A549 (cell line): ENCODE measurements around the gene CLMN. TPM values are rescaled to one million over a fixed set of nuclear protein-coding genes. Genes with fewer than 3 reads are reported as not detected.
A peak's percentile ranks its signal among the peaks of the same experiment; 100 is the strongest.

Source experiments
- ATAC-seq, 2 experiments: fragments of 200-7000 bp in 1 of 2; fragments of >200 bp in 1 of 2; cut with Nextera tagmentation in 1 of 2; cut with Tn5 transposase in 1 of 2; 3 replicates each; pipeline versions ENCODE4 v1.8.0 to v1.9.1; 2018 to 2020; ENCODE audit warnings: mild to moderate bottlenecking in 1 of 2, moderate library complexity in 1 of 2
- CTCF ChIA-PET: fragments of 300-600 bp; sonication (Branson Sonifier 250); formaldehyde crosslinking; extraction: SDS; loops from one replicate; lab custom pipeline; 2021; ENCODE audit warnings: antibody characterized with exemption, inconsistent platforms; lab: Yijun Ruan, JAX
- POLR2A ChIA-PET: fragments of 350-600 bp; formaldehyde crosslinking; extraction: SDS; loops from one replicate; lab custom pipeline; 2021; ENCODE audit warnings: antibody characterized with exemption, inconsistent platforms; lab: Yijun Ruan, JAX
- DNase-seq, 2 experiments: peaks; one replicate each; pipeline versions ENCODE4 v3.0.0 to v3.0.0-alpha.2; 2011 to 2016; ENCODE audit warnings: low read depth in 1 of 2, low spot score in 1 of 2
- FAIRE-seq: peaks from 2 replicates; lab custom pipeline; 2011; peaks lifted over from hg19 to GRCh38; lab: Jason Lieb, UNC
- H3K27ac ChIP-seq, 2 experiments: fragments of >200 bp; sonication (Bioruptor Twin); formaldehyde crosslinking; 3 replicates each; pipeline ENCODE4 v1.5.1; 2016 to 2017
- H3K4me1 ChIP-seq: fragments of >200 bp; sonication (Bioruptor Twin); formaldehyde crosslinking; 3 replicates; pipeline ENCODE4 v1.6.1; 2016
- H3K4me2 ChIP-seq: fragments of >200 bp; sonication (Bioruptor Twin); formaldehyde crosslinking; 3 replicates; pipeline ENCODE4 v1.6.1; 2016
- H3K4me3 ChIP-seq: fragments of >200 bp; sonication (Bioruptor Twin); formaldehyde crosslinking; 3 replicates; pipeline ENCODE4 v1.5.1; 2016
- H3K9me3 ChIP-seq: fragments of >200 bp; sonication (Bioruptor Twin); formaldehyde crosslinking; 3 replicates; pipeline ENCODE4 v1.6.1; 2016
- BCL3 ChIP-seq: fragments of >200 bp; sonication (Bioruptor Twin); formaldehyde crosslinking; IDR thresholded peaks from 3 replicates; pipeline ENCODE4 v1.6.1; 2016
- CHD4 ChIP-seq: fragments of 200-600 bp; sonication (generic); IDR thresholded peaks from 2 replicates; pipeline ENCODE4 v1.6.1; 2016; ENCODE audit warnings: antibody characterized with exemption, mild to moderate bottlenecking, borderline replicate concordance
- E2F6 ChIP-seq: IDR thresholded peaks from 2 replicates; pipeline ENCODE4 v1.6.1; 2012; ENCODE audit warnings: low read depth, borderline replicate concordance
- EP300 ChIP-seq, 2 experiments: fragments of >200 bp; sonication (Bioruptor Twin); formaldehyde crosslinking; IDR thresholded peaks; 2 replicates in 1 of 2; 3 replicates in 1 of 2; pipeline ENCODE4 v1.6.1; 2016 to 2017
- FOSB ChIP-seq: fragments of 250-450 bp; sonication (Bioruptor Pico); IDR thresholded peaks from 2 replicates; pipeline ENCODE4 v1.5.0; 2020; ENCODE audit warnings: mild to moderate bottlenecking, moderate library complexity
- FOSL2 ChIP-seq, 2 experiments: fragments of 450-650 bp in 1 of 2; fragments of >200 bp in 1 of 2; sonication (Bioruptor Twin) in 1 of 2; formaldehyde crosslinking; IDR thresholded peaks; 2 replicates each; pipeline versions ENCODE4 v1.5.0 to v1.6.1; 2016 to 2020; ENCODE audit warnings: mild to moderate bottlenecking in 1 of 2, moderate library complexity in 1 of 2
- GATA3 ChIP-seq: IDR thresholded peaks from 2 replicates; pipeline ENCODE4 v1.6.1; 2012; ENCODE audit warnings: borderline replicate concordance
- HOXB5 ChIP-seq: fragments of 250-450 bp; sonication (Bioruptor Pico); IDR thresholded peaks from 2 replicates; pipeline ENCODE4 v1.5.0; 2020; ENCODE audit warnings: mild to moderate bottlenecking, moderate library complexity
- KDM1A ChIP-seq: fragments of 200-600 bp; sonication (generic); IDR thresholded peaks from 2 replicates; pipeline ENCODE4 v1.6.1; 2016; ENCODE audit warnings: low read depth, mild to moderate bottlenecking
- PHF8 ChIP-seq: fragments of 200-600 bp; sonication (generic); IDR thresholded peaks from 2 replicates; pipeline ENCODE4 v1.6.1; 2016; ENCODE audit warnings: low read depth, mild to moderate bottlenecking, antibody characterized with exemption, moderate library complexity, borderline replicate concordance
- RAD21 ChIP-seq, 2 experiments: fragments of >200 bp in 1 of 2; sonication (Bioruptor Twin) in 1 of 2; formaldehyde crosslinking in 1 of 2; IDR thresholded peaks in 1 of 2; conservative IDR thresholded peaks in 1 of 2; 2 replicates in 1 of 2; 3 replicates in 1 of 2; pipeline ENCODE4 v1.6.1; 2012 to 2018; ENCODE audit warnings: inconsistent platforms in 1 of 2
- RARB ChIP-seq: fragments of 250-450 bp; sonication (Bioruptor Pico); IDR thresholded peaks from 2 replicates; pipeline ENCODE4 v1.8.0; 2021; ENCODE audit warnings: mild to moderate bottlenecking, moderate library complexity
- RCOR1 ChIP-seq: fragments of 150-350 bp; IDR thresholded peaks from 2 replicates; pipeline ENCODE4 v1.6.1; 2014; ENCODE audit warnings: antibody characterized with exemption, low read length, low read depth
- whole genome bisulfite sequencing: methylation state at CpG from one replicate; pipeline ENCODE4 v1.1.6; 2017; ENCODE audit errors: missing lambda C conversion rate; 5-methylcytosine and 5-hydroxymethylcytosine counted together
- polyA plus RNA-seq, 4 experiments: library from polyadenylated mRNA; depleted of rRNA in 3 of 4; stranded (reverse); fragments of >200 nt; fragmentation: RNase III in 1 of 4; extraction: RNeasy Plus Mini Kit Qiagen cat#74134 plus additional on column Dnase treatment in 1 of 4; gene quantifications; 2 replicates in 3 of 4; 3 replicates in 1 of 4; pipeline ENCODE4 v1.2.3, GENCODE V29; 2011 to 2017
- TF ChIP-seq, protein P1 (sequence below): fragments of >200 bp; sonication (Bioruptor Twin); formaldehyde crosslinking; IDR thresholded peaks from 2 replicates; pipeline ENCODE4 v1.6.1; 2016
- TF ChIP-seq, protein P2 (sequence below): fragments of 450-650 bp; IDR thresholded peaks from 2 replicates; pipeline ENCODE4 v1.6.1; 2014; ENCODE audit warnings: antibody characterized with exemption

The CLMN gene
- polyA plus RNA-seq, 2 of the 4 experiments (the other 2 are of a cell fraction) = 2.9 to 10.6 TPM

GRCh38 chr14:95330591-95331370 is 11.1 kb upstream of the CLMN start:
- Histone ChIP-seq H3K9me3 (no peaks in the 10 kb centered on the region), H3K4me2 (no peak overlapping the region), H3K4me3 (no peak overlapping the region), H3K27ac (no peak overlapping the region), H3K4me1 (no peaks in the 10 kb centered on the region; the same call in 2 of the 3 replicates)
- ChIA-PET CTCF (no interaction called here), POLR2A (no interaction called here)
- FAIRE-seq (no peak), ATAC-seq (no peak), DNase-seq (no peak)
- TF ChIP-seq FOSL2 (IDR thresholded peaks at IDR 0.05) (no peak), FOSL2 (CRISPR knock-in tag; IDR thresholded peaks at IDR 0.05) (peak; percentile 39; the same call in 1 of the 2 replicates), PHF8 (no peak)
- TF ChIP-seq, protein P1, sequence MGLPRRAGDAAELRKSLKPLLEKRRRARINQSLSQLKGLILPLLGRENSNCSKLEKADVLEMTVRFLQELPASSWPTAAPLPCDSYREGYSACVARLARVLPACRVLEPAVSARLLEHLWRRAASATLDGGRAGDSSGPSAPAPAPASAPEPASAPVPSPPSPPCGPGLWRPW = no peak
- WGBS = 84% methylated on average over 20 of the region's 20 CpGs

DNA sequence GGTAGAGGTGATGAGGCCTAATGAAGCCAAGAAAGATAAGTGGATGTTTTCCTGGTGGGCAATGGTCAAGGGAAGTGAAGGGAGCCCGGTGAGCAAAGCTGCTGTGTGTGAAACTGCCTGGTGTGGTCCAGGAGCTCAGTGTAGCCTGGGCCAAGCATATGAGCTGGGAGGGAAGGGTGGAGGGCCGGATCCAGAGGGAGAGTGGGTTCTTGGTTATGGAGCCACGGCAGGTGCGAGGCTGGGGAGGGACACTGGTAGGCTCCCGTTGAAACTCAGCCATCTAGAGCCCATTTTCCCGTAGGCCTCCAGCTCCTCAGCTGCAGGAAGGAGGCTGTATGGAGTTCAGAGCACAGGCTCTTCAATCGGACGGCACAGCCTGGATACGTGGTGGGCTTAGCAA is 10.2 kb upstream of the CLMN start:
- no peak overlapping the region for H3K27ac ChIP-seq
- H3K9me3 ChIP-seq = no peaks in the 10 kb centered on the region
- ATAC-seq (no peak), DNase-seq (no peak), FAIRE-seq (no peak)
- no peaks in the 10 kb centered on the region; the same call in 2 of the 3 replicates for H3K4me1 ChIP-seq
- no peak overlapping the region for H3K4me2 ChIP-seq
- TF ChIP-seq, protein P2, sequence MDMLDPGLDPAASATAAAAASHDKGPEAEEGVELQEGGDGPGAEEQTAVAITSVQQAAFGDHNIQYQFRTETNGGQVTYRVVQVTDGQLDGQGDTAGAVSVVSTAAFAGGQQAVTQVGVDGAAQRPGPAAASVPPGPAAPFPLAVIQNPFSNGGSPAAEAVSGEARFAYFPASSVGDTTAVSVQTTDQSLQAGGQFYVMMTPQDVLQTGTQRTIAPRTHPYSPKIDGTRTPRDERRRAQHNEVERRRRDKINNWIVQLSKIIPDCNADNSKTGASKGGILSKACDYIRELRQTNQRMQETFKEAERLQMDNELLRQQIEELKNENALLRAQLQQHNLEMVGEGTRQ = no peak
- TF ChIP-seq E2F6 (no peak), EP300 (IDR thresholded peaks at IDR 0.05) (no peak), CHD4 (no peak), RAD21 (conservative IDR thresholded peaks at IDR 0.05 in 1 of 2, IDR thresholded peaks at IDR 0.05 in 1 of 2) (no peak), GATA3 (no peak), RARB (CRISPR knock-in tag) (no peak)
- ChIA-PET CTCF (interaction anchor here (0.7 to 1.4 kb wide), 3 partner anchors 14 to 32 kb away, joined by 3 to 4 read pairs (median 4); no protein-coding TSS in a partner anchor), POLR2A (no interaction called here)
- H3K4me3 ChIP-seq = no peak overlapping the region
- WGBS = 85% methylated on average over 9 of the region's 9 CpGs

DNA sequence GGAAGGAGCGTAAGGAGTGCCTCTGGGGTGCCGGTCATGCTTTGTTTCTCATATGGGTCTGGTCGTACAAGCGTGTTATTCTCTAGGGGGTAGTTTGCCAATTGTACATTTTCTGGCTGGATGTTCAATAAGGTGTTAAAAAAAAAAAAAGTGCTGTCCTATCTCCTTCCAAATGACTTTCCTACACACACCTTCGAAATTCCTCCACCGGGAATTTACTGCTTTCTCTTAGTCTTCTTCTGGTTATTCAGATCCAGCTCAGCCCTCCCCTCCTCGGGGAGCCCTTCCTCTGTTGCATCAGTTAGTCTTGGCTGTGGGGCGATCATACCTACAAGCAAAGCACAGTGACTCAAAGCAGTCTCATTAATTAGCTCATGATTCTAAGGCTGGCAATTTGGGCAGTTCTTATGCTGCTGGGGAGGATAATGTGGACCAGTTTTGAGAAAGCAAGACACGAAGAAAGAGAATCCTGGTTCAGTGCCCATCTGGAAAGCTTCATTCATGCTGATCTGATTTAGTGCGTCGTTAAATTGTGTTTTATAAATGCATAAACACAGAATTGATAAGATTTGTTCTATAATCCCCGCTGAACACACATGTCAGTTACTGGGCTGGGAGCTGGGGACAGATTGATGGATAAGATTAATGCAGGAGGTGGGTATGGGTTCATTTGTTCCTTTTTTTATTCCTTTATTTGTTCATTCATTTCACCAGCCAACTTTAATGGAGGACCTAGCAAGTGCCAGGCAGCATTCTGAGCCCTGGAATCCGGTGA is 9.2 kb upstream of the CLMN start:
- FAIRE-seq (no peak), DNase-seq (no peak), ATAC-seq (no peak)
- CTCF ChIA-PET = interaction anchor here (0.6 to 1.4 kb wide), 4 partner anchors 13 to 87 kb away, joined by 3 to 4 read pairs (median 4); no protein-coding TSS in a partner anchor
- TF ChIP-seq CHD4 (no peak), GATA3 (no peak), KDM1A (no peak), HOXB5 (CRISPR knock-in tag) (no peak), BCL3 (no peak), RCOR1 (no peak), FOSB (CRISPR knock-in tag) (no peak)
- no peak overlapping the region for H3K4me3 ChIP-seq
- POLR2A ChIA-PET = no interaction called here
- H3K4me1 ChIP-seq = no peaks in the 10 kb centered on the region; the same call in 2 of the 3 replicates
- H3K27ac ChIP-seq = no peak overlapping the region
- no peaks in the 10 kb centered on the region for H3K9me3 ChIP-seq
- H3K4me2 ChIP-seq = no peak overlapping the region
- 80% methylated on average over 13 of the region's 13 CpGs for WGBS
